Adipose tissue (tissue), 3 donors: ENCODE data around the gene ICAM5. TPM values are rescaled to one million over a fixed set of nuclear protein-coding genes. Genes with fewer than 3 reads are reported as not detected.

Experiments used
- H3K27ac ChIP-seq: one replicate; pipeline ENCODE4 v1.5.1; 2013; ENCODE audit warnings: low read depth, low read length
- WGBS, 3 donors: extraction: QIAGEN DNeasy Blood & Tissue Kit; methylation state at CpG; one replicate each; pipeline ENCODE4 v1.1.7; 2013; 5-methylcytosine and 5-hydroxymethylcytosine counted together
- polyA plus RNA-seq, 3 donors: library from polyadenylated mRNA; stranded (reverse); fragments of 200-250 nt; gene quantifications; one replicate each; pipeline ENCODE4 v1.2.3, GENCODE V29; 2013
- donor health status: healthy with polysubstance abuse.
- donor health status: Bipolar disorder and iron deficiency.
- donor health status: healthy.

ICAM5 gene
- polyA plus RNA-seq, 3 donors = 0.20 to 0.55 (median 0.22) TPM

GRCh38 chr19:10315335-10316214 is 25.8 kb downstream of the ICAM5 start, which contains the start of gene FDX2:
FDX2 (minus strand) TSS chr19:10316015; CDS start chr19:10315996, 19 bp downstream.
- 0 to 1% (median 1%) methylated on average over 49 to 55 of the region's 55 CpGs for WGBS, 3 donors
- H3K27ac ChIP-seq = no peak within 1 kb of the TSS

- WGBS, 3 donors = 66 to 71% (median 70%) methylated on average over 18 to 19 of the region's 19 CpGs
- H3K27ac ChIP-seq = no peak overlapping the region
Measured at GRCh38 chr19:10316229-10317044, 26.7 kb downstream of the ICAM5 start.

- no peak overlapping the region for H3K27ac ChIP-seq
- WGBS, 3 donors = 84 to 87% (median 85%) methylated on average over 29 of the region's 29 CpGs
Measured at GRCh38 chr19:10317045-10317856, 27.5 kb downstream of the ICAM5 start.

- no peak overlapping the region for H3K27ac ChIP-seq
- WGBS, 3 donors = 91 to 95% (median 91%) methylated on average over 15 of the region's 15 CpGs
Measured at GRCh38 chr19:10317857-10318462, 28.2 kb downstream of the ICAM5 start.

- H3K27ac ChIP-seq = no peak overlapping the region
- 89 to 91% (median 90%) methylated on average over 13 of the region's 13 CpGs for WGBS, 3 donors
Measured at GRCh38 chr19:10318807-10319682, 29.3 kb downstream of the ICAM5 start.

GRCh38 chr19:10320602-10321416 is 31.1 kb downstream of the ICAM5 start:
- WGBS, 3 donors = 94 to 96% (median 95%) methylated on average over 25 to 32 of the region's 32 CpGs
- no peak overlapping the region for H3K27ac ChIP-seq

GRCh38 chr19:10321417-10321797 is 31.7 kb downstream of the ICAM5 start:
- no peak overlapping the region for H3K27ac ChIP-seq
- 82 to 86% (median 82%) methylated on average over 11 of the region's 11 CpGs for WGBS, 3 donors

GRCh38 chr19:10321874-10322835 is 32.4 kb downstream of the ICAM5 start:
- H3K27ac ChIP-seq = no peak overlapping the region
- 88 to 95% (median 88%) methylated on average over 17 to 19 of the region's 19 CpGs for WGBS, 3 donors

GRCh38 chr19:10325732-10326131 is 36.0 kb downstream of the ICAM5 start:
- no peak overlapping the region for H3K27ac ChIP-seq
- WGBS, 3 donors = 90 to 94% (median 92%) methylated on average over 8 of the region's 8 CpGs

- 83 to 92% (median 87%) methylated on average over 7 of the region's 7 CpGs for WGBS, 3 donors
Measured at GRCh38 chr19:10327793-10328192, 38.0 kb downstream of the ICAM5 start.

GRCh38 chr19:10328558-10329429 is 39.0 kb downstream of the ICAM5 start:
- 93 to 96% (median 95%) methylated on average over 39 to 41 of the region's 41 CpGs for WGBS, 3 donors

More at GRCh38 chr19:10327793-10328192, 38.0 kb downstream of the ICAM5 start:
- no peak overlapping the region for H3K27ac ChIP-seq

GRCh38 chr19:10329555-10329954 is 39.8 kb downstream of the ICAM5 start:
- WGBS, 3 donors = 92 to 95% (median 94%) methylated on average over 13 of the region's 13 CpGs

More at GRCh38 chr19:10328558-10329429, 39.0 kb downstream of the ICAM5 start:
- H3K27ac ChIP-seq = no peak overlapping the region

GRCh38 chr19:10332158-10332964 is 42.6 kb downstream of the ICAM5 start:
- WGBS, 3 donors = 29 to 34% (median 32%) methylated on average over 18 of the region's 18 CpGs
- no peak overlapping the region for H3K27ac ChIP-seq

More at GRCh38 chr19:10329555-10329954, 39.8 kb downstream of the ICAM5 start:
- H3K27ac ChIP-seq = no peak overlapping the region
